Spleen (tissue), 11 donors: ENCODE results near the gene KYNU. TPM values are rescaled to one million over a fixed set of nuclear protein-coding genes. Genes with fewer than 3 reads are reported as not detected.

Source experiments
- DNase-seq: peaks from one replicate; pipeline ENCODE4 v3.0.0-alpha.2; 2020
- H3K27ac ChIP-seq, 8 donors: fragments of 200-600 bp; sonication (generic) in 7 of 8; 1 replicate in 4 of 8; 2 replicates in 4 of 8; pipeline versions ENCODE4 v1.5.0 to v1.8.0; 2016 to 2021; ENCODE audit warnings: inconsistent platforms in 4 of 8, mild to moderate bottlenecking in 4 of 8, moderate library complexity in 1 of 8
- H3K27me3 ChIP-seq, 7 donors: fragments of 200-600 bp; sonication (generic) in 6 of 7; replicated peaks in 1 of 7; 1 replicate in 4 of 7; 2 replicates in 3 of 7; pipeline versions ENCODE4 v1.5.0 to v1.8.0; 2016 to 2021; ENCODE audit warnings: inconsistent platforms in 3 of 7, mild to moderate bottlenecking in 1 of 7
- H3K36me3 ChIP-seq, 6 donors: fragments of 200-600 bp; sonication (generic) in 5 of 6; 1 replicate in 4 of 6; 2 replicates in 2 of 6; pipeline versions ENCODE4 v1.5.0 to v1.8.0; 2016 to 2021; ENCODE audit warnings: inconsistent platforms in 2 of 6
- H3K4me1 ChIP-seq, 6 donors: fragments of 200-600 bp; sonication (generic) in 5 of 6; 1 replicate in 3 of 6; 2 replicates in 3 of 6; pipeline versions ENCODE4 v1.5.0 to v1.8.0; 2016 to 2021; ENCODE audit warnings: inconsistent platforms in 3 of 6
- H3K4me3 ChIP-seq, 8 donors: fragments of 200-600 bp; sonication (generic) in 7 of 8; 1 replicate in 4 of 8; 2 replicates in 4 of 8; pipeline versions ENCODE4 v1.5.0 to v1.8.0; 2016 to 2021; ENCODE audit warnings: inconsistent platforms in 4 of 8, mild to moderate bottlenecking in 4 of 8, moderate library complexity in 2 of 8
- H3K9me3 ChIP-seq, 8 donors: fragments of 200-600 bp; sonication (generic) in 7 of 8; 1 replicate in 4 of 8; 2 replicates in 4 of 8; pipeline versions ENCODE4 v1.5.0 to v1.8.0; 2016 to 2021; ENCODE audit warnings: inconsistent platforms in 4 of 8
- POLR2A ChIP-seq, 3 donors: fragments of 450-650 bp; IDR thresholded peaks; one replicate each; pipeline ENCODE4 v1.5.1; 2017; ENCODE audit warnings: antibody characterized with exemption in 3 of 3, mild to moderate bottlenecking in 1 of 3
- POLR2AphosphoS5 ChIP-seq, 3 donors: sonication (generic); formaldehyde crosslinking; IDR thresholded peaks; one replicate each; pipeline ENCODE4 v1.5.1; 2017; ENCODE audit warnings: antibody characterized with exemption in 3 of 3
- WGBS, 5 donors: extraction: QIAGEN DNeasy Blood & Tissue Kit in 3 of 5; methylation state at CpG; one replicate each; pipeline versions ENCODE4 v1.1.5 to v1.1.7; 2013 to 2018; 5-methylcytosine and 5-hydroxymethylcytosine counted together
- intact Hi-C: fragments of 100-400 bp; cut with DNase I; formaldehyde crosslinking; loops from one replicate; pipeline ENCODE4 v1.15.0; 2023; ENCODE audit warnings: low total_unique reads
- polyA plus RNA-seq, 3 donors: library from polyadenylated mRNA; stranded (reverse); fragments of 200-250 nt; gene quantifications; one replicate each; pipeline ENCODE4 v1.2.1, GENCODE V29; 2013
- total RNA-seq, 7 donors: library from RNA; depleted of rRNA in 3 of 7; stranded (reverse); fragments of >200 nt in 3 of 7; fragmentation: NEBNext Ultra II Directional in 4 of 7; extraction: Animal tissue kit (Norgen Biotek cat#: 25700) in 4 of 7; gene quantifications; one replicate each; pipeline versions ENCODE4 v1.1.0 to v1.2.1, GENCODE V29; 2016 to 2021
- TF ChIP-seq, protein P1 (sequence below), 11 experiments: fragments of 200-600 bp in 7 of 11; fragments of 450-650 bp in 4 of 11; sonication (generic) in 4 of 11; IDR thresholded peaks in 8 of 11; conservative IDR thresholded peaks in 3 of 11; 1 replicate in 7 of 11; 2 replicates in 4 of 11; pipeline versions ENCODE4 v1.4.0 to v1.8.0; 2016 to 2021; ENCODE audit warnings: antibody characterized with exemption in 11 of 11, inconsistent platforms in 4 of 11, mild to moderate bottlenecking in 1 of 11
- donor health status: healthy with polysubstance abuse.
- donor health status: DM: no; HTN: no; CAD: no; lungs with moderate emphysema.
- donor health status: DM: no; HTN: no; CAD: no.
- donor health status: Bipolar disorder and iron deficiency.
- donor health status: healthy.
- donor health status: DM: no; HTN: no; CAD: no.
- donor health status: DM: yes; HTN: yes; CAD: no.

Gene KYNU
- total and polyA plus RNA-seq, 10 donors, result 11.1 to 38.4 (median 20.8) TPM

DNA sequence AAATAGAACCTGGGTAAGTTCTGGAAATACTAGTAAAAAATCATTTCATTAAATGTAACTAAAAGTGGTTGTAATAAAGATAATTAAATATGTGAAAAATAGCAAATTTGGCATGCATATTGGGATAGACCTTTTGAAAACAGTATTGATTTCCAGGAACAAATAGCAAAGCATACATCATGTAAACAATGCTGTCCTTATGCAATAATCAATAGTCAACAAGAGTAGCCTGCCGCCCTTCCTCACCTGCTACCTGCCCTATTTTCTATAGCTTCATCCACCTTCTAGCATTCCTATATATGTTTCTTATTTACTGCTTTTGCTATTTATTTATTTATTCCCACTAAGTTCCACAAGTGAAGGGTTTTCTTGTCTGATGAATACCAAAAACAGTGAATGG lies 35.1 kb upstream of the KYNU start:
- Histone ChIP-seq H3K36me3 (no peaks in the 10 kb centered on the region), H3K9me3 (no peaks in the 10 kb centered on the region), H3K27me3 (no peaks in the 10 kb centered on the region), H3K4me1 (no peaks in the 10 kb centered on the region), H3K27ac (no peak overlapping the region), H3K4me3 (no peak overlapping the region)
- DNase-seq, result no peak
- 85 to 98% (median 97%) methylated on average over 1 of the region's 1 CpG for WGBS, 5 donors
- TF ChIP-seq, protein P1, sequence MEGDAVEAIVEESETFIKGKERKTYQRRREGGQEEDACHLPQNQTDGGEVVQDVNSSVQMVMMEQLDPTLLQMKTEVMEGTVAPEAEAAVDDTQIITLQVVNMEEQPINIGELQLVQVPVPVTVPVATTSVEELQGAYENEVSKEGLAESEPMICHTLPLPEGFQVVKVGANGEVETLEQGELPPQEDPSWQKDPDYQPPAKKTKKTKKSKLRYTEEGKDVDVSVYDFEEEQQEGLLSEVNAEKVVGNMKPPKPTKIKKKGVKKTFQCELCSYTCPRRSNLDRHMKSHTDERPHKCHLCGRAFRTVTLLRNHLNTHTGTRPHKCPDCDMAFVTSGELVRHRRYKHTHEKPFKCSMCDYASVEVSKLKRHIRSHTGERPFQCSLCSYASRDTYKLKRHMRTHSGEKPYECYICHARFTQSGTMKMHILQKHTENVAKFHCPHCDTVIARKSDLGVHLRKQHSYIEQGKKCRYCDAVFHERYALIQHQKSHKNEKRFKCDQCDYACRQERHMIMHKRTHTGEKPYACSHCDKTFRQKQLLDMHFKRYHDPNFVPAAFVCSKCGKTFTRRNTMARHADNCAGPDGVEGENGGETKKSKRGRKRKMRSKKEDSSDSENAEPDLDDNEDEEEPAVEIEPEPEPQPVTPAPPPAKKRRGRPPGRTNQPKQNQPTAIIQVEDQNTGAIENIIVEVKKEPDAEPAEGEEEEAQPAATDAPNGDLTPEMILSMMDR (IDR thresholded peaks at IDR 0.05 in 8 of 11, conservative IDR thresholded peaks at IDR 0.05 in 3 of 11), result no peak
- TF ChIP-seq POLR2A (IDR thresholded peaks at IDR 0.05) (no peak), POLR2AphosphoS5 (IDR thresholded peaks at IDR 0.05) (no peak)
- intact Hi-C loops, result no loop called here

DNA sequence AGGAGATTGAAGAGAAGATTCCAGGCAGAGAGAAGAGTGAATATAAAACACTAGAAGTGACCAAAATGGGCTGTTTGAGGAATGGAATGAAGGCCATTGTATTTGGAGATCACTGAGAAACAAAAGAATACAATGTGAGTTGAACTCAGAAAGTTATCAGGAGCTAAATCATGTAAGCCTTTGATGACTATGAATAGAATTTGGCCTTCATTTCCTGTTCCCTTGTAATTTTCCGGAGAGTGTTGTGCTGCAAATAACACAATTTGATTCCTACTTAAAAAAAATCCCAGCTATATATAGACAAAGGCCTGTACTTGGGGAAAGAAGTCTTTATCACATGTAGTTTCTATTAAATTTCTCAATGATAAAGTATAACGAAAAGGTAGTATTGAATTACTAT lies 33.7 kb upstream of the KYNU start:
- 35 to 52% (median 48%) methylated on average over 2 of the region's 2 CpGs for WGBS, 5 donors
- TF ChIP-seq POLR2A (IDR thresholded peaks at IDR 0.05) (no peak), POLR2AphosphoS5 (IDR thresholded peaks at IDR 0.05) (no peak)
- TF ChIP-seq, protein P1 (IDR thresholded peaks at IDR 0.05 in 8 of 11, conservative IDR thresholded peaks at IDR 0.05 in 3 of 11), result no peak
- H3K4me1 ChIP-seq, result no peaks in the 10 kb centered on the region
- no peaks in the 10 kb centered on the region for H3K9me3 ChIP-seq
- H3K27me3 ChIP-seq, result no peaks in the 10 kb centered on the region
- no peak for DNase-seq
- intact Hi-C loops, result no loop called here
- H3K27ac ChIP-seq, result no peak overlapping the region
- H3K36me3 ChIP-seq, result no peaks in the 10 kb centered on the region
- no peak overlapping the region for H3K4me3 ChIP-seq

DNA sequence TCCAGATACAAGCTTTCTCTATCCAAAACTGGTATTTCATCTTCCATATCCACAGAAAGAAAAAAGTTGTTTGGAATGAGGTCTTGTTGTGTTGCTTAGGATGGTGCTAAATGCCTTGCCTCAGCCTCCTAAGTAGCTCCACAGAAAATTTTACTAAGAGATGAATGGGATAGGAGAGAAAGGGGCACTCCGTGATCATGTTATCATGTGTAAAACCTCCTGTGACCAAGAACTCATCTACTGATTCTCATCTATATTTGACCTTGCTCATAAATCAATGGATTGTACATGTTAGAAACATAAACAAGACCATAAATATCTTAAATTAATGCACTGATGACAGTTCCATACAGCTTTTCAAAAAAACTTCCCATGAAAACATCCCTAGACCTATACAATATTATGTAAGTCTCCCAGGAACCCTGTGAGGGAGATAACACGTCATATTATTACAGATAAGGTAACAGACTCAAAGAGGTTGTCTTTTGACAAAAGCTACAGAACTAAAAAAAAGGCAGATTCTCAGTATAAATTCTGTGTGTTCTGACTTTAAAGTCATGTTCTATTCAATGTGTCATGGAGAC lies 29.3 kb upstream of the KYNU start:
- H3K4me1 ChIP-seq, result no peaks in the 10 kb centered on the region
- H3K27ac ChIP-seq, result no peak overlapping the region
- DNase-seq, result no peak
- WGBS, 5 donors, result 81 to 95% (median 87%) methylated on average over 2 of the region's 2 CpGs
- TF ChIP-seq POLR2A (IDR thresholded peaks at IDR 0.05) (no peak), POLR2AphosphoS5 (IDR thresholded peaks at IDR 0.05) (no peak)
- TF ChIP-seq, protein P1 (IDR thresholded peaks at IDR 0.05 in 8 of 11, conservative IDR thresholded peaks at IDR 0.05 in 3 of 11), result no peak
- no peaks in the 10 kb centered on the region for H3K27me3 ChIP-seq
- intact Hi-C loops, result no loop called here
- H3K36me3 ChIP-seq, result no peaks in the 10 kb centered on the region
- no peak overlapping the region for H3K4me3 ChIP-seq
- H3K9me3 ChIP-seq, result no peaks in the 10 kb centered on the region

DNA sequence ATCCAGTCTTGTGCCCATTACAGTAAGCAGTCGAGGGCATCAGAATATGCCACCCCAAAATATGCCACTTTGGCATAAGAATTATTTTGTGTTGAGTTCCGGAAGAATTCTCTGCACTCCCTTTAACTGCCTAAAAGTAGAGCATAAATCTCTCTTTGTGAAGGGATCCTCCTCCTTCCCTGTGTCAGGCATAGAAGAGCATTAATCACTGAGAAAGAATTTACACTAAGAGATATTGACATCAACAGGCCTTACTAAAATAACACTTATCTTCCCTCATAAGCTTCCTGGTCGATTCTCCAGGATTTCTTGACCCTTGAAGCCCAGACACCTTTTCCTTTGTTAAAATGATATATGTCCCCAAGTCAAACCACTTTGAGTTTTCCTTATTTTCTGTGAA lies 27.6 kb upstream of the KYNU start:
- no peak overlapping the region for H3K4me3 ChIP-seq
- intact Hi-C loops, result no loop called here
- TF ChIP-seq, protein P1 (IDR thresholded peaks at IDR 0.05 in 8 of 11, conservative IDR thresholded peaks at IDR 0.05 in 3 of 11), result no peak
- TF ChIP-seq POLR2AphosphoS5 (IDR thresholded peaks at IDR 0.05), result no peak
- no peak for TF ChIP-seq POLR2A (IDR thresholded peaks at IDR 0.05)

More for the DNA sequence above, 27.6 kb upstream of the KYNU start:
- no peak overlapping the region for H3K27ac ChIP-seq
- DNase-seq, result no peak
- WGBS, 5 donors, result 50 to 70% (median 64%) methylated on average over 3 of the region's 3 CpGs
- H3K27me3 ChIP-seq, result no peaks in the 10 kb centered on the region
- no peaks in the 10 kb centered on the region for H3K36me3 ChIP-seq
- no peaks in the 10 kb centered on the region for H3K4me1 ChIP-seq
- no peaks in the 10 kb centered on the region for H3K9me3 ChIP-seq
